HepG2 (cell line): Measurements from ENCODE around the gene EML2. TPM values are rescaled to one million over a fixed set of nuclear protein-coding genes. Genes with fewer than 3 reads are reported as not detected.

ENCODE experiments used
- BATF2 ChIP-seq: sonication (generic); formaldehyde crosslinking; IDR thresholded peaks from 2 replicates; pipeline ENCODE4 v1.8.0; 2022; ENCODE audit warnings: mild to moderate bottlenecking, missing genetic modification reagents, moderate library complexity
- CEBPZ ChIP-seq: IDR thresholded peaks from 2 replicates; pipeline ENCODE4 v1.6.1; 2012; ENCODE audit warnings: low read length, improper control_type of control experiment
- ELF3 ChIP-seq: IDR thresholded peaks from 2 replicates; pipeline ENCODE4 v1.6.1; 2016; ENCODE audit warnings: missing genetic modification reagents, missing compliant biosample characterization
- GFI1 ChIP-seq: sonication (generic); formaldehyde crosslinking; IDR thresholded peaks from 2 replicates; pipeline ENCODE4 v1.5.0; 2020; ENCODE audit warnings: missing genetic modification reagents, mild to moderate bottlenecking, borderline replicate concordance
- KDM2A ChIP-seq: sonication (generic); formaldehyde crosslinking; IDR thresholded peaks from 2 replicates; pipeline ENCODE4 v1.4.0; 2020; ENCODE audit warnings: low read depth, missing genetic modification reagents, borderline replicate concordance
- MBD4 ChIP-seq: IDR thresholded peaks from 2 replicates; pipeline ENCODE4 v1.6.1; 2012; ENCODE audit warnings: low read length, inconsistent platforms, borderline replicate concordance
- NFE2L2 ChIP-seq: fragments of 150-350 bp; IDR thresholded peaks from 2 replicates; pipeline ENCODE4 v1.6.1; 2014; ENCODE audit warnings: low read length
- RXRB ChIP-seq: IDR thresholded peaks from 2 replicates; pipeline ENCODE4 v1.6.1; 2016; ENCODE audit warnings: borderline replicate concordance, missing genetic modification reagents, missing compliant biosample characterization
- SMAD1 ChIP-seq: sonication (generic); formaldehyde crosslinking; IDR thresholded peaks from 2 replicates; pipeline ENCODE4 v1.4.0; 2020; ENCODE audit warnings: missing genetic modification reagents, low read depth, mild to moderate bottlenecking, borderline replicate concordance
- ZBTB37 ChIP-seq: sonication (generic); formaldehyde crosslinking; IDR thresholded peaks from 2 replicates; pipeline ENCODE4 v1.4.0; 2020; ENCODE audit warnings: mild to moderate bottlenecking, missing genetic modification reagents
- ZNF253 ChIP-seq: sonication (generic); formaldehyde crosslinking; IDR thresholded peaks from 2 replicates; pipeline ENCODE4 v1.8.0; 2022; ENCODE audit warnings: mild to moderate bottlenecking, missing genetic modification reagents, borderline replicate concordance
- ZNF317 ChIP-seq: sonication (generic); formaldehyde crosslinking; IDR thresholded peaks from 2 replicates; pipeline ENCODE4 v1.5.0; 2020; ENCODE audit warnings: mild to moderate bottlenecking, missing genetic modification reagents
- ZNF382 ChIP-seq: sonication (generic); formaldehyde crosslinking; IDR thresholded peaks from 2 replicates; pipeline ENCODE4 v1.5.0; 2020; ENCODE audit warnings: missing genetic modification reagents, mild to moderate bottlenecking, borderline replicate concordance
- ZNF446 ChIP-seq: sonication (generic); formaldehyde crosslinking; IDR thresholded peaks from 2 replicates; pipeline ENCODE4 v1.5.0; 2020; ENCODE audit warnings: mild to moderate bottlenecking, missing genetic modification reagents
- polyA plus RNA-seq, 8 experiments: library from polyadenylated mRNA; depleted of rRNA in 3 of 8; stranded (reverse) in 7 of 8; unstranded in 1 of 8; fragments of >200 nt; fragmentation: Illumina TruSeq in 4 of 8; extraction: Trizol in 4 of 8; gene quantifications; 2 replicates each; pipeline versions ENCODE4 v1.2.1 to v1.2.3, GENCODE V29; 2011 to 2016; ENCODE audit warnings: low read depth in 4 of 8, missing spikeins in 1 of 8, mixed read lengths in 1 of 8; ENCODE audit not compliant: insufficient read depth in 1 of 8
- total RNA-seq, 5 experiments: library from RNA; depleted of rRNA; stranded (reverse); fragments of >200 nt; fragmentation: Illumina TruSeq; extraction: Trizol; gene quantifications; 2 replicates each; pipeline ENCODE4 v1.2.3, GENCODE V29; 2016; ENCODE audit warnings: low read depth in 1 of 5
- TF ChIP-seq, protein P1 (sequence below): sonication (generic); formaldehyde crosslinking; IDR thresholded peaks from 2 replicates; pipeline ENCODE4 v1.5.0; 2020; ENCODE audit warnings: missing genetic modification reagents, mild to moderate bottlenecking, borderline replicate concordance
- TF ChIP-seq, protein P2 (sequence below): IDR thresholded peaks from 2 replicates; pipeline ENCODE4 v1.6.1; 2018; ENCODE audit warnings: missing genetic modification reagents, mild to moderate bottlenecking, missing compliant biosample characterization

The EML2 gene
- total and polyA plus RNA-seq, 2 of the 13 experiments (the other 11 are each of a cell fraction or from before 2014, with no cell fraction given) = 7.3 to 12.9 TPM

- TF ChIP-seq RXRB (peak; percentile 77), CEBPZ (no peak), ZNF446 (CRISPR knock-in tag) (no peak), ZNF382 (CRISPR knock-in tag) (no peak), MBD4 (no peak), ZNF317 (CRISPR knock-in tag) (peak; percentile 97), ZBTB37 (CRISPR knock-in tag) (peak; percentile 66; the same call in 1 of the 2 replicates), BATF2 (CRISPR knock-in tag) (no peak), GFI1 (CRISPR knock-in tag) (peak; percentile 42), ZNF253 (CRISPR knock-in tag) (no peak), ELF3 (peak; percentile 45; the same call in 1 of the 2 replicates), NFE2L2 (no peak), KDM2A (no peak), SMAD1 (no peak)
- TF ChIP-seq, protein P1, sequence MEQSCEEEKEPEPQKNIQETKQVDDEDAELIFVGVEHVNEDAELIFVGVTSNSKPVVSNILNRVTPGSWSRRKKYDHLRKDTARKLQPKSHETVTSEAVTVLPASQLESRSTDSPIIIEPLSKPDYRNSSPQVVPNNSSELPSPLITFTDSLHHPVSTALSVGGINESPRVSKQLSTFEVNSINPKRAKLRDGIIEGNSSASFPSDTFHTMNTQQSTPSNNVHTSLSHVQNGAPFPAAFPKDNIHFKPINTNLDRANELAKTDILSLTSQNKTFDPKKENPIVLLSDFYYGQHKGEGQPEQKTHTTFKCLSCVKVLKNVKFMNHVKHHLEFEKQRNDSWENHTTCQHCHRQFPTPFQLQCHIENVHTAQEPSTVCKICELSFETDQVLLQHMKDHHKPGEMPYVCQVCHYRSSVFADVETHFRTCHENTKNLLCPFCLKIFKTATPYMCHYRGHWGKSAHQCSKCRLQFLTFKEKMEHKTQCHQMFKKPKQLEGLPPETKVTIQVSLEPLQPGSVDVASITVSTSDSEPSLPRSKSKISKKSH (CRISPR knock-in tag) = no peak
- TF ChIP-seq, protein P2, sequence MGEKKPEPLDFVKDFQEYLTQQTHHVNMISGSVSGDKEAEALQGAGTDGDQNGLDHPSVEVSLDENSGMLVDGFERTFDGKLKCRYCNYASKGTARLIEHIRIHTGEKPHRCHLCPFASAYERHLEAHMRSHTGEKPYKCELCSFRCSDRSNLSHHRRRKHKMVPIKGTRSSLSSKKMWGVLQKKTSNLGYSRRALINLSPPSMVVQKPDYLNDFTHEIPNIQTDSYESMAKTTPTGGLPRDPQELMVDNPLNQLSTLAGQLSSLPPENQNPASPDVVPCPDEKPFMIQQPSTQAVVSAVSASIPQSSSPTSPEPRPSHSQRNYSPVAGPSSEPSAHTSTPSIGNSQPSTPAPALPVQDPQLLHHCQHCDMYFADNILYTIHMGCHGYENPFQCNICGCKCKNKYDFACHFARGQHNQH (CRISPR knock-in tag) = peak; percentile 35; the same call in 1 of the 2 replicates
Observed at GRCh38 chr19:45577111-45577905, 61.9 kb downstream of the EML2 start (continued).
